ENCODE measurements around the gene MAP2K4.

MAP2K4 gene

DNA sequence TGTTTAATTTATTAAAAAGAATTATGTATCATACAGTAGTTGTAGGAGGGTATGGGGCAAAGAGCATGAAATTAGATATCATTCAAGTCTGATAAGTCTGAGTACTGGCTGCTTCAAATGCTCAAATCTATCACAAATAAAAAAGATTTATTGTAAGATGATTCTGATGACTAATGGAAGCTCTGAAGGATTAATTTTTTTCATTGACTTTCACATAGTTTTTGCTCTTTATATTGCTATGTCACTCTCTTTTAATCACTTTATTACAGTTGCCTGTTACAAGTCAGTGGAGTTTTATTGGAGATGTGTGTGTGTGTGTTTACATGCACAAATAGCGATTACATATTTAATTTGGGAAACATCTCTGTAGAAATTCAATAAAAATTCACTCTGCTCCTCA, 15.0 kb downstream of the MAP2K4 start:
- DNase-seq (ENCODE audit: low read depth), result peak; percentile 45
- H3K4me3 ChIP-seq (ENCODE audit: low read depth, low read length), result no peak overlapping the region
- TF ChIP-seq, protein P1, sequence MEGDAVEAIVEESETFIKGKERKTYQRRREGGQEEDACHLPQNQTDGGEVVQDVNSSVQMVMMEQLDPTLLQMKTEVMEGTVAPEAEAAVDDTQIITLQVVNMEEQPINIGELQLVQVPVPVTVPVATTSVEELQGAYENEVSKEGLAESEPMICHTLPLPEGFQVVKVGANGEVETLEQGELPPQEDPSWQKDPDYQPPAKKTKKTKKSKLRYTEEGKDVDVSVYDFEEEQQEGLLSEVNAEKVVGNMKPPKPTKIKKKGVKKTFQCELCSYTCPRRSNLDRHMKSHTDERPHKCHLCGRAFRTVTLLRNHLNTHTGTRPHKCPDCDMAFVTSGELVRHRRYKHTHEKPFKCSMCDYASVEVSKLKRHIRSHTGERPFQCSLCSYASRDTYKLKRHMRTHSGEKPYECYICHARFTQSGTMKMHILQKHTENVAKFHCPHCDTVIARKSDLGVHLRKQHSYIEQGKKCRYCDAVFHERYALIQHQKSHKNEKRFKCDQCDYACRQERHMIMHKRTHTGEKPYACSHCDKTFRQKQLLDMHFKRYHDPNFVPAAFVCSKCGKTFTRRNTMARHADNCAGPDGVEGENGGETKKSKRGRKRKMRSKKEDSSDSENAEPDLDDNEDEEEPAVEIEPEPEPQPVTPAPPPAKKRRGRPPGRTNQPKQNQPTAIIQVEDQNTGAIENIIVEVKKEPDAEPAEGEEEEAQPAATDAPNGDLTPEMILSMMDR (IDR thresholded peaks at IDR 0.05; ENCODE audit: control insufficient read depth, extremely low read depth, insufficient read depth), result no peak

DNA sequence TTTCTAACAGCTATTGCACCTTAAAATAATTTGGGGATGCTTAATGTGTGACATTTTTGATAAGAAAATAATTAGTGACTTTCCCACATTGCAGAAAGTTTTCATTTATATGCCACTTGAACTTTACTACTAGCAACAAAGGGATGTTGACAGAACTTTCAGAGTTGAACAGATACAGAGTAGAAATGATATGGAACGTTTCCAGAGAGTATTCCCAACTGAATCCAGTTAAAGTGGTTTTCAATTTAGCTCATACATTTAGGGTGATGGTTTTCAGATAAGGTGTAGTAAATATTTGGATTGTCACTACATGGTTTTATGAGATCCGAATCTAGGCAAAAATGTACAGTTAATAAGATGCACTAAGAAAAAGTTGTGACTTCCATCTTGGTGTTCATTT, 17.3 kb downstream of the MAP2K4 start:
- peak; percentile 18 for DNase-seq (ENCODE audit: low read depth)
- TF ChIP-seq, protein P1 (IDR thresholded peaks at IDR 0.05; ENCODE audit: control insufficient read depth, extremely low read depth, insufficient read depth), result no peak
- H3K4me3 ChIP-seq (ENCODE audit: low read depth, low read length), result no peak overlapping the region

DNA sequence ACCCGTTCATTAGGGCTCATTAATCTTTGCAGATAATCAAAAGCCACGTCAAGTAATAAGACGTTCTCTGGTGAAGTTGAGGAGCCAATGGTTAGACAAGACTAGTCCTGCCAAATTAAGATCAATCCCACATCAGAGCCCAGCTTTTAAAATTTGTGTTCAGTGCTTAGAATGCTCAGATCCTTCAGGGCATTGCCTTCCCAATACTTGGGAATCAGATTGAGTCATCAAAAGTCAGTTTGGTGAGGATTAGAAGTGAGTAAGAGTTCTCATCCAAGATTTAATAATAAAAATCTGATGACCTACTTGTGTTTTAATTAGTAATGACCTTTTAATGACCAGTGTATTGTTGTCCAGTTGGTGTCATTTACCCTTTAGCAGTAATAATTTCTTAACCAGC, 19.8 kb downstream of the MAP2K4 start:
- no peak overlapping the region for H3K4me3 ChIP-seq (ENCODE audit: low read depth, low read length)
- DNase-seq (ENCODE audit: low read depth), result no peak
- TF ChIP-seq, protein P1 (IDR thresholded peaks at IDR 0.05; ENCODE audit: control insufficient read depth, extremely low read depth, insufficient read depth), result no peak

DNA sequence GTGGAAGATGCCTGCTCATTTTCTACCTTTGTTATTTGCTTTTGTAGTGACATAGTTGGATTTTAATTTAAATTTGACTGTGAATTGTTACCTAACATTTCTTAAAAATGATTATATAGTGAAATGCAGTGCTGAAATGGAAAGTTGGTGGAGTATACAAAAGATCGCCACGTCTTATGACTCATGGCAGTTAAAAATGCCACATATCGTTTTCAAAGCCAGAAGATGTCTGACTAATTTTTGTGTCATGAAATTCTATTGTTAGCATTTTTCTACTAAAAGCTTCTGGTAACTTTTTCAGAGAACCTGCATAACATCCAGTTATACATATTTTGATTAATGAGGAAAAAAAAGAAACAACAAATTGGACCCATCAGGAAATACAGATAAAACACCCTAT, 20.6 kb downstream of the MAP2K4 start:
- TF ChIP-seq, protein P1 (IDR thresholded peaks at IDR 0.05; ENCODE audit: control insufficient read depth, extremely low read depth, insufficient read depth), result no peak
- H3K4me3 ChIP-seq (ENCODE audit: low read depth, low read length), result no peak overlapping the region

DNA sequence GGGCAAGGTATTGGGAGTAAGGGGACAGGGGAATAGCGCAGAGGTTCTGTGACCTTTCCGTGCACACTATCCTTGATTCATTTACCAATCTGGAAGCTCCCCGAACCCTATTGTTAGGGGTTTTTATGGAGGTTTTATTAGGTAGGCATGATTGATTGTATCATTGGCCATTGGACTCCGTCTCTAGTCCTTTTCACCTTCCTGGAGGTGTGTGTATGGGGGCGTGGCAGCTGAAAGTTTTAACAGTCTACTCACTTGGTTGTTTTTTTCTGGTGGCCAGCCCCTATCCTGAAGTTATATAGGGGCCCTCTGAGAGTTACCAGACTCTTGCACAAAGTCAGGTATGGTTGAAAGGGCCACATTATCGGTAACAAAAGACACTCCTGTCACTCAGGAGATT, 23.0 kb downstream of the MAP2K4 start:
- H3K4me3 ChIP-seq (ENCODE audit: low read depth, low read length), result no peak overlapping the region
- TF ChIP-seq, protein P1 (IDR thresholded peaks at IDR 0.05; ENCODE audit: control insufficient read depth, extremely low read depth, insufficient read depth), result no peak
- no peak for DNase-seq (ENCODE audit: low read depth)

More for the DNA sequence above, 20.6 kb downstream of the MAP2K4 start:
- no peak for DNase-seq (ENCODE audit: low read depth)

DNA sequence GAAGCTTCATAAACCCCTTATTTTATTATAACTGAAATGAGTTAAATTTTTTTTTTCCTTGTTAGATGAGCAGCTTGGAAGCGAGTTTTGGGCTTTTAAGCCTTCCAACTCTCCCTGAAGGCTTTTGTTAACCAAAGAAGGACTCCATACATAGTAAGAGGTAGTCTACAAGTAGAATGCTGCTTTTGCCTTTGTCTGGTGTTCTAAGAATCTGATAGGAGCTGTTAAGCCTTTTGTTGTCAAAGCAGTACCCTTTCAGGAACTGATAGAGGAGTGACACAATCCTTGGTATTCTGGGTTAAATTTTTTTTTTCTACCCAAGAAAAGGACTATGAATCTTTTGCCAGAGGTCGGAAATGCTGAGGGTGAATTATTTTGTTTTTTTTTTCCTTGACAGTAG, 26.1 kb downstream of the MAP2K4 start:
- H3K4me3 ChIP-seq (ENCODE audit: low read depth, low read length), result no peak overlapping the region
- TF ChIP-seq, protein P1 (IDR thresholded peaks at IDR 0.05; ENCODE audit: control insufficient read depth, extremely low read depth, insufficient read depth), result no peak
- no peak for DNase-seq (ENCODE audit: low read depth)

DNA sequence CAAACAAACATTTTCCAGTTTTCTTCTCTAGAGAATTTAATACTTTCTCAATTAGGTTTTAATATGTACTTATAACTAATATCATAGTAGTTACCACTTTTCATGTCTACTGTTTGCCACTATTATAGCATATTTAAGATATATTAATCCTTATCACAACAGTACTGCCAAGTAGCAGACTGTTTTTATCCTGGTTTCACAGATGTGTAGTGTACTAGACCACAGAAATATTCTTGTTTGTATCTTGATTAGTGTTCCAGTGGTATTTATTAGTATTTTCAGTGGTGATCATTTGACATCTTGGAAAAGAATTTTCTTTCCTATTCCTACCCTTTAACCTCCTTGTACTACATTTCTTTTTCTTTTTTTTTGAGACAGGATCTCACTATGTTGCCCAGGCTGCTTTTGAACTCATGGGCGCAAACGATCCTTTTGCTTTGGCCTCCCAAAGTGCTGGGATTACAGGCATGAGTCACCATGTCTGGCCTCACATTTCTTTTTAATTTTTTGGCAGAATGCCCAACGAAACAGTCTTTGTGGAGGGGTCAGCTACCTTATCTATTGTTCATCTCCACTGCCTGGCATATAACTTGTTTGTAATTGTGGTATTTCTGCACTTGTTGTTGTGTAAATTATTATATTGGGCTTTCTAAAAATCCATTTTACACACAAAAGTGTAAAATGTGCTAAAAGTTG, 27.2 kb downstream of the MAP2K4 start:
- no peak overlapping the region for H3K4me3 ChIP-seq (ENCODE audit: low read depth, low read length)
- DNase-seq (ENCODE audit: low read depth), result no peak
- TF ChIP-seq, protein P1 (IDR thresholded peaks at IDR 0.05; ENCODE audit: control insufficient read depth, extremely low read depth, insufficient read depth), result no peak

Measured in LNCaP clone FGC (cell line).